ENCODE results near the gene PCDHGA8.
"Not testable (repeated sequence)": the region's sequence is repeated elsewhere in the genome, so short reads cannot be mapped to it uniquely, and the experiment has no call there.

The PCDHGA8 gene

DNA sequence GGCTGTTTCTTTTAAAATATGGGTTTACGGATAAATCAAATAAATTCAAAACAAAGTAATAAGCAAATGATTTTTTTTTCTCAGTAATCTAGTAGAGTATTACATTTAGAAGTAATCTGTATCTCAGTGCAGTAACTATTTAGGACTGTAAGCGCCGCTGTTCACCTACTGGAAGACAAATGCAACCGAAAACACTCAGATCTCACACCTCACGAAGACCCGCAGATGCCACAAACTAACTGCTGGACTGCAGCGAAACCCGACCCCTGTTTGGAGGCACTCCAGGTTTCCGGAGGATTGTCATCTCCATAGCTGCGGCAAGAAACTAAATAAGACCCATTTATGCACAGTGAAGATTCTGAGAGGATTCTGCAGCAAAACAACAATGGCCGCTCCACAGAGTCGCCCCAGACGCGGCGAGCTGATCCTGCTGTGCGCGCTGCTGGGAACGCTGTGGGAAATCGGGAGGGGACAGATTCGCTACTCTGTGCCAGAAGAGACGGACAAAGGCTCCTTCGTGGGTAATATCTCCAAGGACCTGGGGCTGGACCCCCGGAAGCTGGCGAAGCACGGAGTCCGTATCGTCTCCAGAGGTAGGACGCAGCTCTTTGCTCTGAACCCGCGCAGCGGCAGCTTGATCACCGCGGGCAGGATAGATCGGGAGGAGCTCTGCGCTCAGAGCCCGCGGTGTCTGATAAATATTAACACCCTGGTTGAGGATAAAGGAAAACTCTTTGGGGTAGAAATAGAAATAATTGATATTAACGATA lies at the start of gene PCDHGA8:
Gene PCDHGA8, plus strand, starts transcription at position 205 of the 770 bp plus-strand sequence. Its CDS starts 181 bp downstream, at position 386.
- no peak for DNase-seq (ENCODE audit: low read depth in 3 of 3, low spot score in 1 of 3)

DNA sequence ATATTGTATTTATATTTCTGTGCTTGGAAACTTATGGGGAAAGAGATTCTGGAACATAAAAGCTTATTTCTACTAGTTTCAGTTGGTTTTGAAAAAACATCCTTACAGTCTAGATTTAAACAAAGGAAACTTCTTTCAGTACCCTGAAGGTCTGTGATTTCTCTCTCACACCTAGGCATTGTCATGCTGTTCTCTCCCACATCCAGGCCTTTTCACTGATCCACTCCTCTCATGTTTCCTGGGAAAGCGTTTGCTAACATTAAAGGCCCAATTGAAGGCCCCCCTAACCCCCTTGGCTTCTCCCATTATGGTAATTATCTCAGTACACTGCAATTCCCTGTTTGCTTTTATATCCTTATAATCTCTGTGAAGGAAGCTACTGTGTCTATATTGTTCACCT lies 49.7 kb upstream of the PCDHGA8 start:
- DNase-seq (ENCODE audit: low read depth in 3 of 3, low spot score in 1 of 3) = no peak

DNA sequence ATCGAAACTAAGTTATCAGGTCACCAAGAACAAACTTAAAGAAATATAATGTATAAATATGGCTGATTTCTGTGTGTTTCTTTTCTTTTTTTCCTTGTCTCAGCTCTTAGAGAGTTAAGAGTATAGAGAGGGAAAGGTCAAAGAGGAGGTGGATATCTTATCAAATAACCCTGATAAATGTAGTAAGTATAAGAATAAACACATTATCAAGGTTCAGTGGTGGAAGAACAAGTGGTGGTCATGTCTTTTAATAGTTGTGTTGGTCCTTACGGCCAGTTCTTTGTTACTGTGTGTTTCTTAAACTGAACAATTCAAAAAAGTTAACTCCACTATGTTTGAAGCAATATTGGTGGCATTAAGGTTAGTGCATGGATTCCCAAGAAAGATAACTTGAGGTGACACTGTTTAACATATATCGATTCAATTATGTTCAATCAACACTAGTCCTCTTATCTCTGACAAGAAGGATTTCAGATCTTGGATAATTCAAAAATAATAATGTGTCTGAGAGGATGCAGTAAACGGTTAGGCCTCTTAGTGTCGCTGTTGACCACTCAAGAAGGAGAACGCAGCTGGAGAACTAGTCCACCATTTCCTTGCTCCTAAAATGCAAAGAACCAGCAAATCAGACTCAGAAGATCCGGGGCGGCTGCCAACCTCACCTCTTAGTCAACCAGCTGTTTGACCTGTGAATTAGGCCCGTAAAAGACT lies 49.0 kb upstream of the PCDHGA8 start, which contains the start of gene PCDHGA3:
Gene PCDHGA3, plus strand, starts transcription at position 588 of the 711 bp plus-strand sequence. CDS start 205 bp downstream, outside the sequence.
- no peak for DNase-seq (ENCODE audit: low read depth in 3 of 3, low spot score in 1 of 3)

DNA sequence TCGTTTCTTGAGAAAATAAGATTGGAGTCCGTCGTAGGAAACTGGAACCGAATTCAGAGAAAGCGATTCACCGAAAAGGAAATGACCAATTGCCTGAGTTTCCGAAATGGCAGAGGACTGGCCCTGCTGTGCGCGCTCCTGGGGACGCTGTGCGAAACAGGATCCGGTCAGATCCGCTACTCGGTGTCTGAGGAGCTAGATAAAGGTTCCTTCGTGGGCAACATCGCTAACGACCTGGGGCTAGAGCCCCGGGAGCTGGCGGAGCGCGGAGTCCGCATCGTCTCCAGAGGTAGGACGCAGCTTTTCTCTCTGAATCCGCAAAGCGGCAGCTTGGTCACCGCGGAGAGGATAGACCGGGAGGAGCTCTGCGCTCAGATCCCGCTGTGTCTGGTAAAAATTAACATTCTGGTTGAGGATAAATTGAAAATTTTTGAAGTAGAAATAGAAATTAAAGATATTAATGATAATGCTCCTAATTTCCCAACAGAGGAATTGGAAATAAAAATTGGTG lies 48.4 kb upstream of the PCDHGA8 start:
- DNase-seq (ENCODE audit: low read depth in 3 of 3, low spot score in 1 of 3) = no peak

DNA sequence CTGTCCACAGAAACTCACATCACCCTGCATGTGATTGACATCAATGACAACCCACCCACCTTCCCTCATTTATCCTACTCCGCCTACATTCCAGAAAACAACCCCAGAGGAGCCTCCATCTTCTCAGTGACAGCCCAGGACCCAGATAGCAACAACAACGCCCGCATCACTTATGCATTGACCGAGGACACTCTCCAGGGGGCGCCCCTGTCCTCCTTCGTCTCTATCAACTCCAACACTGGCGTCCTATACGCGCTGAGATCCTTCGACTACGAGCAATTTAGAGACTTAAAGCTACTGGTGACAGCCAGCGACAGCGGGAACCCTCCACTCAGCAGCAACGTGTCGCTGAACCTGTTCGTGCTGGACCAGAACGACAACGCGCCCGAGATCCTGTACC lies 47.1 kb upstream of the PCDHGA8 start:
- no peak for DNase-seq (ENCODE audit: low read depth in 3 of 3, low spot score in 1 of 3)

DNA sequence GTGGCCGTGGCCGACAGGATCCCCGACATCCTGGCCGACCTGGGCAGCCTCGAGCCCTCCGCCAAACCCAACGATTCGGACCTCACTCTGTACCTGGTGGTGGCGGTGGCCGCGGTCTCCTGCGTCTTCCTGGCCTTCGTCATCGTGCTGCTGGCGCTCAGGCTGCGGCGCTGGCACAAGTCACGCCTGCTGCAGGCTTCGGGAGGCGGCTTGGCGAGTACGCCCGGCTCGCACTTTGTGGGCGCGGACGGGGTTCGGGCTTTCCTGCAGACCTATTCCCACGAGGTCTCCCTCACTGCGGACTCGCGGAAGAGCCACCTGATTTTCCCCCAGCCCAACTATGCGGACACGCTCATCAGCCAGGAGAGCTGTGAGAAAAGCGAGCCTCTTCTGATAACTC lies 46.4 kb upstream of the PCDHGA8 start:
- not testable (repeated sequence) for DNase-seq (ENCODE audit: low read depth in 3 of 3, low spot score in 1 of 3)

DNA sequence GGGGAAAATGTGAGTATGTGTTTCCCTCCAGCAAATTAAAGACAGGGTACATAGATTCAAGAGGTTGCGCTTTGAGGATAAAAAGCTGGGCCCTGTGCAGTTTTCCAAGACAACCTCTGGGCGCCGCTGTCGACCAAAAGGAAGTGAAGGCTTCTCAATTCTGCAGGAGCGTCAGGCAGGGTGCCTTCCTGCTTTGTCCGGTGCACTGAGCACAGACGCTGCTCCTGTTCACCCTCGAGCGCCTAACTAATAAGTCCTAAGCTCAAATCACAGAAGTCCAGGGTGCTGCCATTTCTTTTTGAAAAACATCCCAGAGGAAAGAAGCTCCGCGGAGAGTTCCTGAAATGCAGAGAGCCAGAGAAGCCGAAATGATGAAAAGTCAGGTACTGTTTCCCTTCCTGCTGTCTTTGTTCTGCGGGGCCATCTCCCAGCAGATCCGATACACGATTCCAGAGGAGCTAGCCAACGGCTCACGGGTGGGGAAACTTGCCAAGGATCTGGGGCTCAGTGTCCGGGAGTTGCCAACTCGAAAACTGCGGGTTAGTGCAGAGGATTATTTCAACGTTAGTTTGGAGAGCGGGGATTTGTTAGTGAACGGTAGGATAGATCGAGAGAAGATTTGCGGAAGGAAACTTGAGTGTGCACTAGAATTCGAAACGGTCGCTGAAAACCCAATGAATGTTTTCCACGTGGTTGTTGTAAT lies 42.4 kb upstream of the PCDHGA8 start, which contains the start of gene PCDHGB1:
Gene PCDHGB1, plus strand, starts transcription at position 183 of the 703 bp plus-strand sequence. Its CDS starts 162 bp downstream, at position 345.
- no peak for DNase-seq (ENCODE audit: low read depth in 3 of 3, low spot score in 1 of 3)

DNA sequence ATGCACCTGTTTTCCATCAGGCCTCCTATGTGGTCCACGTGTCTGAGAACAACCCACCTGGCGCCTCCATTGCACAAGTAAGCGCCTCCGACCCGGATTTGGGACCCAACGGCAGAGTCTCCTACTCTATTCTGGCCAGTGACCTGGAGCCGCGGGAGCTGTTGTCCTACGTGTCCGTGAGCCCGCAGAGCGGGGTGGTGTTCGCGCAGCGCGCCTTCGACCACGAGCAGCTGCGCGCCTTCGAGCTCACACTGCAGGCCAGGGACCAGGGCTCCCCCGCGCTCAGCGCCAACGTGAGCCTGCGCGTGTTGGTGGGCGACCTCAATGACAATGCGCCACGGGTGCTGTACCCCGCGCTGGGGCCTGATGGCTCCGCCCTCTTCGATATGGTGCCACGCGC lies 40.8 kb upstream of the PCDHGA8 start:
- no peak for DNase-seq (ENCODE audit: low read depth in 3 of 3, low spot score in 1 of 3)

DNA sequence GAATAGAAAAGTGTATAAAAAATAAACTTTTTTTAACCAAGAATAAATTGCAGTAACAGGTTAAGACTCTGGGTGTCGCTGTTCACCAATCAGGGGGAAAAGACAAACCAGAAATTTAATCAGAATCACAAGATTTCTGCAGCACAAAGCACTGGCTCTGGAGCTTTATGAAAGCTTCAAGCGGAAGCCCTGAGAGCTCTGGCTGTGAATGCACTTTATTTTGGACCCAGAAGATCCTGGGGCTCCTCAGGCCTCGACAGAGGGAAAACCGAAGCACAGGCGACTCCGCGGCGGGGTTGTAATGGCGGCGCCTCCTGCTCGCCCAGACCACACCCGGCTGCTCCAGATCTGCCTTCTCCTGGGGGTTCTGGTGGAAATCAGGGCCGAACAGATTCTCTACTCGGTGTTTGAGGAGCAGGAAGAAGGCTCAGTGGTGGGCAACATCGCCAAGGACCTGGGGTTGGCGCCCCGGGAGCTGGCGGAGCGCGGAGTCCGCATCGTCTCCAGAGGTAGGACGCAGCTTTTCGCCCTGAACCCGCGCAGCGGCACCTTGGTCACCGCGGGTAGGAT lies 37.4 kb upstream of the PCDHGA8 start, which contains the start of gene PCDHGA4:
Gene PCDHGA4, plus strand, starts transcription at position 122 of the 570 bp plus-strand sequence. Its CDS starts 87 bp downstream, at position 209.
- DNase-seq (ENCODE audit: low read depth in 3 of 3, low spot score in 1 of 3) = no peak

DNA sequence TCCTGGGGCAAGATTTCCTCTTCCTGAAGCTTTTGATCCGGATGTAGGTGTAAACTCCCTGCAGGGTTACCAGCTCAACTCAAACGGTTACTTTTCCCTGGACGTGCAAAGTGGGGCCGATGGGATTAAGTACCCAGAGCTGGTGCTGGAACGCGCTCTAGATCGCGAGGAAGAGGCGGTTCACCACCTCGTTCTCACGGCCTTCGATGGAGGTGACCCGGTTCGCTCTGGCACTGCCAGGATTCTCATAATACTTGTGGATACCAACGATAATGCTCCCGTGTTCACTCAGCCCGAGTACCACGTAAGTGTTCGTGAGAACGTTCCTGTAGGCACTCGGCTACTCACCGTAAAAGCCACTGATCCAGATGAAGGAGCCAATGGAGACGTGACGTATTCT lies 36.8 kb upstream of the PCDHGA8 start:
- no peak for DNase-seq (ENCODE audit: low read depth in 3 of 3, low spot score in 1 of 3)

DNA sequence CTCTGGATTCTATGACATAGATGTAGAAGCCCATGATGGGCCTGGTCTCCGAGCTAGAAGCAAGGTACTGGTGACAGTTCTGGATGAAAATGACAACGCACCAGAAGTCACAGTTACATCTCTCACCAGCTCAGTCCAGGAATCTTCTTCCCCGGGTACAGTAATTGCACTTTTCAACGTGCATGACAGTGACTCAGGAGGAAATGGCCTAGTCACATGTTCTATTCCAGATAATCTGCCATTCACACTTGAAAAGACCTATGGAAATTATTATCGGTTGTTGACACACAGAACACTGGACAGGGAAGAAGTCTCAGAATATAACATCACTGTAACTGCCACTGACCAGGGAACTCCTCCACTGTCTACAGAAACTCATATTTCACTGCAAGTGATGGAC lies 36.3 kb upstream of the PCDHGA8 start:
- no peak for DNase-seq (ENCODE audit: low read depth in 3 of 3, low spot score in 1 of 3)

DNA sequence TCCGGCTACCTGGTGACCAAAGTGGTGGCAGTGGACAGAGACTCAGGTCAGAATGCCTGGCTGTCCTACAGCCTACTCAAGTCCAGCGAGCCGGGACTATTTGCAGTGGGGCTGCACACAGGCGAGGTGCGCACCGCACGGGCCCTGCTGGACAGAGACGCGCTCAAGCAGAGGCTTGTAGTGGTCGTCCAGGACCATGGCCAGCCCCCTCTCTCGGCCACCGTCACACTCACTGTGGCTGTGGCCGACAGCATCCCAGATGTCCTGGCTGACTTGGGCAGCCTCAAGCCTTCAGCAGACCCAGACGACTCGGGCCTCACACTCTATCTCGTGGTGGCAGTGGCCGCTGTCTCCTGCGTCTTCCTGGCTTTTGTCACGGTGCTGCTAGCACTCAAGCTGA lies 35.5 kb upstream of the PCDHGA8 start:
- no peak for DNase-seq (ENCODE audit: low read depth in 3 of 3, low spot score in 1 of 3)

DNA sequence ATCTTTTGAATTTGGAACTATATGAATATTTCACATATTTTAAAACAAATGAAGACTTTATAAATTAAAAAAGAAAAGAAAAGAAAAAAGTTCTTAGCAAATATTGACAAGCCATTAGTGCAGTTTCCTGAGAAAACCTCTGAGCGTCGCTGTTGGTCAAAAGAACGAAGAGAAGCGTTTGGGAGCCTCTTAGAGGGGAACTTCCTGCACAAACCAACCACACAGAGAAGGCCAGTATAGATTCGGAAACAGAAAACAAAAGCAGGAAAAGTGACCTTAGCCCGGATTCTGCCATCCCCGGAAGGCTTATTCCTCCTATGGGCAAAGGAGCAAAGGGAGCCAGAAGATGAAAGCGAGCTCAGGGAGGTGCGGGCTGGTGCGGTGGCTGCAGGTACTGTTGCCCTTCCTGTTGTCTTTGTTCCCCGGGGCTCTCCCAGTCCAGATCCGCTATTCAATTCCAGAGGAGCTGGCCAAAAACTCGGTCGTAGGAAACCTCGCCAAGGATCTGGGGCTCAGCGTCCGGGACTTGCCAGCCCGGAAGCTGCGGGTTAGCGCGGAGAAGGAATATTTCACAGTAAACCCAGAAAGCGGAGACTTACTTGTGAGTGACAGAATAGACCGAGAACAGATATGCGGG lies 32.5 kb upstream of the PCDHGA8 start, which contains the start of gene PCDHGB2:
Gene PCDHGB2, plus strand, starts transcription at position 205 of the 637 bp plus-strand sequence. Its CDS starts 142 bp downstream, at position 347.
- no peak for DNase-seq (ENCODE audit: low read depth in 3 of 3, low spot score in 1 of 3)

DNA sequence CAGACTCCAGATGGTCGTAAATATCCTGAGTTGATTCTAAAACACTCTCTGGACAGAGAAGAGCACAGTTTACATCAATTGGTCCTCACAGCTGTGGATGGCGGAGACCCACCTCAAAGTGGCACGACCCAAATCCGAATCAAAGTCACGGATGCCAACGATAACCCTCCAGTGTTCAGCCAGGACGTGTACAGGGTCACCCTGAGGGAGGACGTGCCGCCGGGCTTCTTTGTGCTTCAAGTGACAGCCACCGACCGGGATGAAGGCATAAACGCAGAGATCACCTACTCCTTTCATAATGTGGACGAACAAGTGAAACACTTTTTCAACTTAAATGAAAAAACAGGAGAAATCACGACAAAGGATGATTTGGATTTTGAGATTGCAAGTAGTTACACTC lies 31.7 kb upstream of the PCDHGA8 start:
- DNase-seq (ENCODE audit: low read depth in 3 of 3, low spot score in 1 of 3) = no peak

DNA sequence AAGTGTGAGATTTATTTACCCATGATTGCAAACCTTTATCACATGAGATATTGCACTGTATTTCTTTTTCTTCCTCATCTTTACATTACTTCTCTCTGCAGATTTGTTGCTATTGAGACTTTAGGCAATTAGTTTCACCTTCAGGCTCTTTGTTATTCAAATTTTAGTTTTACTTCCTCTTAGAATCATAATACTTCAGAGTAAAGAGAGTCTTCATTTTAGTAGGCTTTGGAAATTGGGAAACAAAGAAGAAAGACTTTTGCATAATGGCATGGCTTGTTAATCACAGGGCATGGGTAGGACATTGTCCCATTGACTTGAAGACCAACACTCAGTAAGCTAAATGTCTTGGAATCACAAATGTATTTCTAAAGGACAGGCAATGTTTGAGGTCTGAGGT lies 29.7 kb upstream of the PCDHGA8 start:
- DNase-seq (ENCODE audit: low read depth in 3 of 3, low spot score in 1 of 3) = no peak

DNA sequence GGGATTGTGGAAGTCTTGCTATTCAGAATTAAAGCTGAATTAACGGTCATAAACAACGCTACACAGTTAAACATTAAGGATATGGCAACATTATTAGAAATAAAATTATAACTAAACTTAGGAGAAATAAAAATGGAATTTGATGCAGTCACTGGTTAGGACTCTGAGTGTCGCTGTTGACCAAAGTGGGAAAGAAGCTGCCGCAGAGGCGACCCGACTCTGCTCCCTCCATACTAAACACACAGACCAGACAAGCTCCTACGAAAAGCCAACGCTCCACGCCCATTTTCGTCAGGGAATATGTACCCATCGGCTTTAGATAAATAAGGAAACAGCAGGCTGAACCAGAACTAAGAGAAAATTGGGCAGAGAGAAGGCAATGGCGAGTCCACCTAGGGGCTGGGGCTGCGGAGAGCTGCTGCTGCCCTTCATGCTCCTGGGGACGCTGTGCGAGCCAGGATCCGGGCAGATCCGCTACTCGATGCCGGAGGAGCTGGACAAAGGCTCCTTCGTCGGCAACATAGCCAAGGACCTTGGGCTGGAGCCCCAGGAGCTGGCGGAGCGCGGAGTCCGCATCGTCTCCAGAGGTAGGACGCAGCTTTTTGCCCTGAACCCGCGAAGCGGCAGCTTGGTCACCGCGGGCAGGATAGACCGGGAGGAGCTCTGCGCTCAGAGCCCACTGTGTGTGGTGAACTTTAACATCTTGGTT lies 28.3 kb upstream of the PCDHGA8 start, which contains the start of gene PCDHGA5:
Gene PCDHGA5, plus strand, starts transcription at position 211 of the 709 bp plus-strand sequence. Its CDS starts 169 bp downstream, at position 380.
- DNase-seq (ENCODE audit: low read depth in 3 of 3, low spot score in 1 of 3) = no peak

DNA sequence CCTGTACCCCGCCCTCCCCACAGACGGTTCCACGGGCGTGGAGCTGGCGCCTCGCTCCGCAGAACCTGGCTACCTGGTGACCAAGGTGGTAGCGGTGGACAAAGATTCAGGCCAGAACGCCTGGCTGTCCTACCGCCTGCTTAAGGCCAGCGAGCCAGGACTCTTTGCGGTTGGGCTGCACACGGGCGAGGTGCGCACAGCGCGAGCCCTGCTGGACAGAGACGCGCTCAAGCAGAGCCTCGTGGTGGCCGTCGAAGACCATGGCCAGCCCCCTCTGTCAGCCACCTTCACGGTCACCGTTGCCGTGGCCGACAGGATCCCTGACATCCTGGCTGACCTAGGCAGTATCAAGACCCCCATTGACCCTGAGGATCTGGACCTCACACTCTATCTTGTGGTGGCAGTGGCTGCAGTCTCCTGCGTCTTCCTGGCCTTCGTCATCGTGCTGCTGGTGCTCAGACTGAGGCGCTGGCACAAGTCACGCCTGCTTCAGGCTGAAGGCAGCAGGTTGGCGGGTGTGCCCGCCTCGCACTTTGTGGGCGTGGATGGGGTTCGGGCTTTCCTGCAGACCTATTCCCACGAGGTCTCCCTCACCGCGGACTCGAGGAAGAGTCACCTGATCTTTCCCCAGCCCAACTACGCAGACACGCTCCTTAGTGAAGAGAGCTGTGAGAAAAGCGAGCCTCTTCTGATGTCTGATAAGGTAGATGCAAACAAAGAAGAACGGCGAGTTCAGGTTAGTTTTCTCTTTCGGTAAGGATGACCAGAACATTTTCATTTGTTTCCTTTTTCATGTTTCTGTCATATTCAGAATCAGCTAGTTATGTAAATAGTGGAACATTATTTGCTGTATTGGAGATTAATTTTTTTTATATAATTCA lies 26.2 kb upstream of the PCDHGA8 start:
- no peak for DNase-seq (ENCODE audit: low read depth in 3 of 3, low spot score in 1 of 3)

DNA sequence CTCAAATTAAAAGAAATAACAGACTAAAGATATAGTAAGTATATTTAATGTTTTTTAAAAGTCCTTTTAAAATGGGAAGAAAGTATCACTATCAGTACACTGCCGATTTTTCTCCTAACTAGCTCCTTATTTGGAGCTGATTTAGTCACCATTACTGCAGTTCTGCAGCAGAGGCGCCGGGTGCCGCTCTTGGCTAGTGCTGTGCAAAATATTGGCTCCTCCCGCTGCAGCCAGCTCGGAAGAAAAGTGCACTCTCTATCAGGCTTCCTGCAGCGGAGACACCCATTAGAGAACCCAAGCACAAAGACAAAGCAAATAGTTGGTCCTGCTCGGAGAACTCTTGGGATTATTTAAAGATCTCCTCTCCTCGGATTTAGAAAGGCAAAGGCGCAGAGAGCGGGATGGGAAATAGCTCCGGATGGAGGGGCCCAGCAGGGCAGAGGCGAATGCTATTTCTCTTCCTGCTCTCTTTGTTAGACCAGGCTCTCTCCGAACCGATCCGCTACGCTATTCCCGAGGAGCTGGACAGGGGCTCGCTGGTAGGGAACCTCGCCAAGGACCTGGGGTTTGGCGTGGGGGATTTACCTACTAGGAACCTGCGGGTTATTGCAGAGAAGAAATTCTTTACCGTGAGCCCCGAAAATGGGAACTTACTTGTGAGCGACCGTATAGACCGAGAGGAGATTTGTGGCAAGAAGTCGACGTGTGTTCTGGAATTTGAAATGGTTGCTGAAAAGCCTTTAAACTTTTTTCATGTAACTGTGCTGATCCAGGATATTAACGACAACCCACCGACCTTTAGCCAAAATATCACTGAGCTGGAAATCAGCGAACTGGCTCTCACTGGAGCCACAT lies 22.2 kb upstream of the PCDHGA8 start, which contains the start of gene PCDHGB3:
Gene PCDHGB3, plus strand, starts transcription at position 249 of the 855 bp plus-strand sequence. Its CDS starts 153 bp downstream, at position 402.
- DNase-seq (ENCODE audit: low read depth in 3 of 3, low spot score in 1 of 3) = peak in 1 of 3 donors; percentile 11
